Astrocyte of the hippocampus (primary cell): ENCODE measurements around the gene KCNK10.
A peak's percentile ranks its signal among the peaks of the same experiment; 100 is the strongest.

Experiments
- DNase-seq: peaks from one replicate; pipeline ENCODE4 v3.0.0; 2011; ENCODE audit warnings: low read depth, low spot score

Gene KCNK10

DNA sequence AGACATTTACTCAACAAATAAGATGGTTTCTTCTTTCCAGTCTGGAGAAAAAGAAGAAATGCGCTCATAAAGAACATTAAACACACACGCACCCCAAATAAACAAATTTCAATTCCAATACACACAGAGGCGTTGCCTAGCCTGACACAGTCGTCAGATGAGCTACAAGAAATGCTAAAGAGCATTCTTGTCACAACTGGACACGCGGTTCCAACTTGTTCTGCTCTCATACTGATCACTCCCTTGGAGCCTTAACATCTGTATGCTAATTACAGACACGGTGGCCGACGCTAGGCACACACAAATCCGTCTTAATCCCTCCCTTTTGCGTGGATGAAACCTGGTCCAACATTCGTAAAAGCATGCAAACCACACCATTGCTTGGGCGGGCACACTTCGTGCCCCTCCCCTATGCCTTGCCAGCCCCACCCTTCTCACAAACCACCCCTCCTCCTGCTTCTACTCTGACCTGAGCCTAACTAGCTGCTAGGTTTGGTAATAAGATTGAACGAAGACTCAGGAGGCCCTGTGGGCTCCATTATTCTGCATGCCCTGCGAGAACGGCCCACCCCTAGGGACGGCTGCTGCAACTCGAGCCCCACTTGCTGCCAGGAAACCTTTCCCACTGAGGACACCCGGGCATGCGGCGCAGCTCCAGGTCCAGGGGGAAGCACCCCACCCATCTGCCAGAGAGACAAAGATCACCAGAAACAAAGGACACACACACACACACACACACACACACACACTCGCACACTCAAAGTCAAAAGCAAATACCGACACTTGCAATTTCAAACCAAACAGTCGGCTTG, 1.2 kb downstream of the KCNK10 start:
- DNase-seq, result no peak

DNA sequence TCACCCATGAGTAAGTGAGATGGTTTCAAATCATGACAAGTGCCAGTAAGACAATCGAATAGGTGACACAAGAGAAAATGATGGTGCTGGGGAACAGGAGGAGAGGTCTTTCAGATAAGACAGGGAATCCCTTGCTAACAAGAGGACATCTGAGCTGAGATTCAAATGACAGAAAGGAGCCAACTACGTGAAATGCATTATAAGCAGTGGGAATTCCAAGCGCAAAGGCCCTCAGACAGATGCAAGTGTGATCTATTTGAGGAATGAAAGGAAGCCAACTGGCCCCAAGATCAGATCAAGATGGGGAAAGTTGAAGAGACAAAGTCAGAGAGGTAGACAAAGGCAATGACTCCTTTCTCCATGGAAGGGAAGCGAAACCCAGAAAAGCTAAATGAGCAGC, 4.7 kb downstream of the KCNK10 start:
- DNase-seq, result no peak

DNA sequence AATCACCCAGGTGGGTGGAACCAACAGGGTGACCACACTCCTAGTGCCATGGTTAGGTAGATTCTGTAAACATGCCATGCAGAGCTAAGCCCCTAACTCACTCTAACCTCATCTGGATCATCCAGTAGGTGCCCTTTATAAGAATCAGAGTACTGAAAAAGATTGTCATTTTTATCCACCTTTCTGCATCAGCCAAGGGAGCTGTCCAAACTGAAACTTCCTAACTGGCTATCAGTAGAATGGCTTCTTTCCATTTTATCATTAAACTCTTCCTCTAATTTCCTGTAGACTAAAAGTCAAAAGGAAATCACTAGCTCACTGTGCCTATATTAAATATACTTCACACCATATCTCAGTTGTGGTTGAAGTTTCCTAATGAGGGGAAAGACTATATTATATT, 6.5 kb downstream of the KCNK10 start:
- DNase-seq, result no peak

DNA sequence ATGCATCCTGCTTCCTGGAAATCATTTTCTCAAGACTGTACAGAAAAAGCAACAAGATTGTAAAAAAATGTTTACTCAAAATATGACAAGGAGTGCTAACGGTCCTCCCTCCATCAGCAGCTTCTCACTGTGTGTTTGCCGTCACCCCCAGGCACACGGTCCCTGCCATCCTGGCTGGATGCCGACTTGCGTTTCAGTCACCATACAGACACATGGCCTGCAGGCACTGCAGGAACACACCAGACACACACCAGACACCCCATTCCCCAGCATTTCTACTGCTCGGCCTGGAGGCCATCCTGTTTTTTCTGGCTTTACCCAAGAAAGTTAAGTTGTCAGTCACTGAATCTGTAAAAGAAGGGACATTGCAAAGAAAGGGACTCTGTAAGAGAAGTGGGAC, 10.8 kb downstream of the KCNK10 start:
- no peak for DNase-seq

DNA sequence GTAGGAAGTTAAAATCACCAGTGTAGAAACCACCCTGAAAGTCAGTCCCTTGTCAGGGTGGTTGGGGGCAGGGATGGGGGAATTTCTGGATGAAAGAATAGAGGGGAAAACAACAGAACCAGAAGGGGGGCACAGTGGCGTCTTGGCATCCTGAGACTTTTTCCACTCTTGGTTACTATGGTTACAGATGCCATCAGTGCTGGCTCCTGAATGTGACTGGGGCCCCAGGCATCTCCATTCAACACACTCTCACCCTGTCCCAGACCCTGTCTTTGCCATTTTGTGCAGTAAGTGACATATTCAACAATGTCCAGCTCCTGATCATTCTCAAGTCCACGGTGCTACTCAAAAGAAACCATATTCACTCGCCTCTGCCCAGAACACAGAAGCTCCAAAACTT, 11.3 kb downstream of the KCNK10 start:
- no peak for DNase-seq

DNA sequence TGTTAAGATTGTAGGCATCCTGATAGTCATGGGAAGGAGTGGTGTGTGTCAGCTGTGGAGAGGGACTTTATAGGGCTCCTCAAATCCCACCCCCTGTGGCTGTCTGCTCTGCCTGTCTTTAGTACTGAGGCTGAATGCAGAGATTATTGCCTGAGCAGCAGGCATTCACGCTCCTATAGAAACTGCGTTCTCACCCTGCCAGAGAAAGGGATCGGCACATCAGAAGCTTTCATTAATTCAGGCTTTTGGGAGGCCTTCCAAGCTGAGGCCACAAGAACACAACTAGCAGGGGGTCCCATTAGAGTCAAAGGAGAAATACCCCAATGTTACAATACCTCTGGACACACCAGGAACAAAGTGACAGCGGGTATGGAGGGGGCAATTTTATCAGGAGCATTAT, 12.6 kb downstream of the KCNK10 start:
- DNase-seq, result no peak

DNA sequence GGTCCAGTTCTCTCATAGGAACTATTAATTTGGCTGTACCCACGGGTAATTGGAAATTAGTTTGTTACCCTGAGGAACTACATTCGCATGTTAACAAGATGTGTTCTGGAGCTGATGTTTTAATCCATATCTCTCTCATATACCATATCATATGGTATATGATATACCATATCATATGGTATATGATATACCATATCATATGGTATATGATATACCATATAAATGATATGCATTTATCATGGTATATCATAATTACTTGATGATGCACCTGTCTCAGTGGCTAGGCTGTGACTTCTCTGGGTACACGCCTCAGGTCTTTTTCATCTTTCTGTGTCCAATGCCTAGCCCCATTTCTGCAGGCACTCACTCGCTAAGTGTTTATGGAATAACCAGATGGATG, 13.0 kb downstream of the KCNK10 start:
- DNase-seq, result no peak

DNA sequence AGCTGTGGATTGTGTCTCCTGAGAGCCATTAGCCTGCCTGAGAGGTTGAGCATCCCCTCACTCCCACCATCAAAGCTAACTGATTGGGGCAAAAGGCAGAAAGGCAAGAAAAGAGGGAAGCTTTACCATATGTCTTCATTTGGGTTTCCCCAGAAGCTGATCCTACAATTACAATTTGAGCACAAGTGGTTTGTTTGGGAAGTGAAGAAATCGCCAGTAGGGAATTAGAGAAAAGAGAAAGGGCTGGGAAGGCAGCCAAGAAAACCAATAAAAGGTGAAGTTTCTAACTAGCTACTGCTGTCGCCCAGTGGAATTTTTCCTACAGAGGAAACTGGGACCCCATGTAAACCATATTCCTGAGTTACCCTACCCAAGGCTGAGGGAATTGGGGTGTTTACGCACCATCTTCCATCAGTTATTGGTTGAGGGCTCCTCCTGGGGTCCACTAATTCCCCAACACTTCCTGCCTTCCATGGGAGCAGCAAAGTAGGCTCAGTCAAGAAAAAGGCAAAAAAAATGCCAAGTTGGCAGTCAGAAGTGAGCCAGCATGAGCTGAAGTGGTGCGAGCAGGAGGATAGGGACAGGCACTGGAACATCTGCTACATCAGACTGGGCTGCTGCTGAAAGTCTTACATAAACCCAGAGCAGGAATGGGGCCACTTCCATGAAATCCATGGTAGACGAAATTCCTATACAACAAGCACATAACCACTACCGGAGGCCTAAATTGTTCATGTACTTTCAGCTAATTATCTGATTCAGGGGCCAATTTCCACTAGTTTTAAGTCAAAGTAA, 17.3 kb downstream of the KCNK10 start:
- peak; percentile 14 for DNase-seq

DNA sequence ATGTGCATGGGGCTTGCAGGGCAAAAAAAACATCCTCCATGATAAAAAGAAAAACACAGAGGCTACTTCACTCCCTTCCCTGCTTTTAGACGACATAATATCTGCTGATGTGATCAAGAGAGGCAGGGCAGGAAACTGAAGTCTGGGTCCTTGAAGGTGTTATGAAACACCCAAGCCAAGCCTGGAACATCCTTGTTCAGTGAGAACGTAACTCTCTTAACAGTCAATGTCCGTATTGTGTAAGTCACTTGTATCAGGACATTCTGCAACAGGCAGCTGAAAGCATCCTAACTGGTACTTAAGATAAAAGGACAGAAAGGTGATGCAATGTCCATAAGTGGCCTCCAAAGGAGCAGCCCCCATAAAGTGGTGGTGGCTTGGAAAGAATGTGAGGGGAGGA, 20.0 kb downstream of the KCNK10 start:
- no peak for DNase-seq

DNA sequence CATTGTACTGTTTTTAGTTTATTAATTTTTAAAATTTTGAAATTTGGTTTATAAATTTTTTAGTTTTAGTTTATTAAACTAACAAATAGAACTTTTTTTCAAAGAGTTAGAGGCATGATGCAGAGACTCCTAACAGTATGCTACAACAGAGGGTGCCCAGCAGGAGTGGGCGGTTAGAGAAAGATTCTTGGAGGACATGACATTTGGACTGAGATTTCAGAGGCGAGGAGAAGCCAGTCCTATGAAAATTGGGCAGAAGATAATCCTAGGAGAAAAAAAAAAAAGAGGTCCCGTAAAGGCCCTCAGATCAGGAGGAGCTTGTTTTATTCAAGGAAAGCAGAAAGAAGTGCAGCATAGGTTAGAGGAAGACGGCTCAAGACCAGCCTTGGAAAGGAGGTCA, 21.7 kb downstream of the KCNK10 start:
- DNase-seq, result no peak

DNA sequence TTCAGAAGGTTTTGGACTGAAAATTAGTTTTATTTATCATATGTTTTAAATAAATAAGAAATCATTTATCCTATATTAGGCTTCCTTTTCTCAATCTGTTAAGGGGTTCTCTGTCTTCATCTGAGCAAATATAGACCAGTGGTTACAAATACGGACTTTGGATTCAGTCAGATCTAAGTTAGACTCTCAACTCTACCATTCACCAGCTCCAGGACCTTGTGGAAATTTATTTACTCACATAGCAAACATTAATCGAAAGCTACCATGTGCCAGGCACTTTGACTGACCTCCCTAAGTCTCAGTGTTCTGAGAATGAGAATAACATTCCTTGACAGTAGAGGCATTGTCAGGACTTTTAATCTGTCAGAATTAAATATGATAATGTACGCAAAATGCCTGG, 22.3 kb downstream of the KCNK10 start:
- DNase-seq, result no peak

DNA sequence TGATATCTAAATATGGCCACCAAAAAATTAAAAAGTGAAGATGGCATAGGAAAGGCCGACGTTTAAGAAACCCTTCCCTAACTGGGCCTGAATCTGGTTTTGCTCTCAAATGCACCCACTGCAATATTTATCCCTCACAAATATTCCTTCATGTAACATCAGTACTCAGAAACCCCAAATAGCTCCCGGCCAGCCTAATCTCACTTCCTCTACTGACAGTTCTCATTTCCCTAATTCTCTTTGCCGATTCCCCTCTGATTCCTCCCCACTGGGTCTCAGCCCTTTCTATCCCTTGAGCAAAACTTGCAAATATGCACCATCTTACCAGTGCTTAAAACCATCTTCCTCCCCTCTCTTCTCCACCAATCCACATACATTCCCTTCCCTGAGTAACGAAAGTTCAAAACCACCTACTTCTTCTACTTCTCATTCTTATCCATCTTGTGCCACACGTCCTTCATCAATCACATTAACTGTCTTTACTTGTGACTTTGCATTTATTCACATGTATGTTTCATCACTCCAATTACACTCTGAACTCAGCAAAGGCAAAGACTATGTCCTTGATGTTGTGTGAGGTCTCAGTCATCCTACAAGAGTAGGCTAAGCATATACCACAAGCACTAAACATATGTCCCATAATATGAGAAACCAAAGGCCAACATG, 23.1 kb downstream of the KCNK10 start:
- no peak for DNase-seq

DNA sequence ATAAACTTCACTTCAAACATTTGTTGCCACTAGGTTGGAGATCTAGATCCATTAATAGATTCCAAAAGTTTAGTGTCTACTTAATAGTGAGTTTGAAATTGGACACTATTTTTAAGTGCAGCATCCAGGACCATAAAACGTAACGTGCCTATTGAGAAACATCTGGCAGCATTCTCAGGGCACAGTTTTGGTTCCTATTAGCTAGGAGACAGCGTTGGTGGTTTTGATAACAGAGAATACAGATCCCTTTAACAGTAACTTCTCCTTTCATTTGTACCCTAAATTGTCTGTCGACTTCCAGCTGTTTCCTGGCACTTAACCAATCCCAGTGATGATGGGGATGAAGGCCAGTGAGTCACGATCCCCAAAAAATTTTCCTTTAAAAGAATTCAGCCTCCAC, 25.8 kb downstream of the KCNK10 start:
- no peak for DNase-seq

DNA sequence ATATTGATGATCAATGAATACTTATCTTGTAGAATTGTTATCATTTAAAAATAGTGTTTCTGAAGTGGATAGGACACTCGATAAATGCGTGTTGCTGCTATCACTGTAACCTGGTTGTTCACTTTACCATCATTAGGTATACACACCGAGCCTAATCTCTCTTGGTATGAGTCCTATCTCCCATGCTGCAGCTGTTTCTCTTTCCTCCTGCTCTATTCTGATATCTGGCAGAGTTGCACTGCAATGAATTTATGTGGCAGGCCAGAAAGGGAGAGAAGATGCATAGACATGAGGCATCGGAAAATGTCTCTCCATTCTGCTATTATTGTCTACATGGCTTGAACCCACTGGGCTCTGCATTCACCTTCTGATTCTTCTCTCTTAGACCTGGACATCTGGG, 26.7 kb downstream of the KCNK10 start:
- no peak for DNase-seq

DNA sequence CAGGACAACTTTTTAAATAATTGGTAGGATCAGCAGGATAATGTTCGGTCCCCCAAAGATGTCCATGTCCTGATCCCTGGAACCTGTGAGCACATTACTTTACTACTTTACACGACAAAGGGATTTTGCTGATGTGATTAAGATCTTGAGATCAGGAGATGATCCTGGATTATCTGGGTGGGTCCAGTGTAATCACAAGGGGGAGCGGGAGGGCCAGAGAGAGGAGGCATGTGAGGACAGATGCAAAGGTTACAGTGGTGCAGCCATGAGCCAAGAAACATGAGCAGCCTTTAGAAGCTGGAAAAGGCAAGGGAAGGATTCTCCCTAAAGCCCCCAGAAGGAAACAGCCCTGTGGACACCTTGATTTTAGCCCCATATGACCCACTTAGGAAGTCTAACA, 33.1 kb downstream of the KCNK10 start:
- no peak for DNase-seq

DNA sequence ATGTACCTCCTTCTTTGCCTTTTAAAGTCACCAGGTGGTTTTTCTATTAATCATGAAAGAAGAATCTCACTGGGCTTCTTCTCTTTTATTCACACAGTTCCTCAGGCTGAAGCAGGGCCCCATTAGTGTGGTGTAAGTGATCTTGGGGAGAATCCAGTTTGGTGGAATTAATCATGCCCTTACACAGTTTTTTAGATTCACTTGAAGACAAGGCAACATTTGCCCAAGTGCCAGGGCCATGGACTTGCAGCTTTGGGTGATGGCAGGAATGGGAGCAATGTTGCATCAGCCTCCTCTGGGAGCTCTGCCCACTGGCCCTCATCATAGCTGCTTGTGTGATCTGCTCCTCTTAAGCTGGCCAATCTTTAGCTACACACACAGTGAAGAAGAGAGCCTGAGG, 33.8 kb downstream of the KCNK10 start:
- DNase-seq, result peak; percentile 7

DNA sequence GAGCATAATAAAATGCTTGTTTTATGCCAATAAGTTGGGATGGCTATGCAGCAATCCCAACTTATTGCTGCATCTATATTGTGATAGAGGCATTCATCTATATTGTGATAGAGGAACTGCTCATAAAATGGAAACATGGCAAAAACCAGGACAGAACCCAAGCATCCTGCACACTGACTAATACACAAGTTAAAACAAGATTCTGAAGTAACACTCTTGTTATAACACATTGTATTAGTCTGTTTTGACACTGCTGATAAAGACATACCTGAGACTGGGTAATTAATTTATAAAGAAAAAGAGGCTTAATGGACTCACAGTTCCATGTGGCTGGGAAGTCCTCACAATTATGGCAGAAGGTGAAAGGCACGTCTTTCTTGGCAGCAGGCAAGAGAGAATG, 36.8 kb downstream of the KCNK10 start:
- no peak for DNase-seq

DNA sequence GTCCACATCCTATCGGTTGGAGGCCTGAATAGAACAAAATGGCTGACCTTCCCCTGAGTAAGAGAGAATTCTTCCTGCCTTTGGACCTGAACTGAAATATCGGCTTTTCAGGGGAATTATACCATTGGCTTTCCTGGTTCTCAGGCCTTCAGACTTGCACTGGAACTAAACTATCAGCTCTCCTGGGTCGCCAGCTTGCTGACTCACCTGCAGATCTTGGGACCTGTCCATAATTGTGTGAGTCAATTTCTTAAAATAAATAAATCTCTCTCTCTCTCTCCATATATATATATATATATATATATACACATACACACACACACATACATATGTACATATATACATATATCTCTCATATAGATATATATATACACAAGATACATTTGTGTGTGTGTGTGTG, 41.6 kb downstream of the KCNK10 start:
- no peak for DNase-seq

DNA sequence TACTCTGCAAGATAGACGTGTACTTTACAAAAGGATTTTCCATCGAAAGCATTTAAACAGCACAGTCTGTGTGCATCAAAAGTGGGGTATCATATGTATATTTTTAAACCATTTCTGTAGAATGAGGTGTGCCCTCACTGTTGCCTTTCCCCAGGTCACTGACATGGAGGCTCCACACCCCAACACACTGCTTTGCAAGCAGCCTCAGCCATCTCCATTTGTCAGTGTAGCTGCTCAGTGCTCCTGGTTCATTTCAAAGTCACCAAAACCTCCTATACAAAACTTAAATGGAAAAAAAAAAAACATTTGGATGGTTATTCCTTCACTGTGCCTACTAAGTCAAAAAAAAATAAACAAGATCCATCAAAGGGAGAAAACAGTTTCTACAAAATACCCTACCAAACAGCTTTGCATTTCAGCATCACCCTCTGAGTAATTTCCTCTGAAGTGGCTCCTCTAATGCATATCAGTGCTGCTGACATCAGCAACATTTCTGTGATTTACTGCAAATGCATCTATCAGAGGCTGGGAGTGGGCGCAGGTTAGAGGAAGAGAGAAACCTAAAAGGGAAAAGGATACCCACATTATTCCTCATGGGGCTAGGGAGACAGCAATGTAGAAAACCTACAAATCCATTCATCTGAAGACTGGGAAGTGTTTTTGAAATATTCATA, 46.0 kb downstream of the KCNK10 start:
- no peak for DNase-seq

DNA sequence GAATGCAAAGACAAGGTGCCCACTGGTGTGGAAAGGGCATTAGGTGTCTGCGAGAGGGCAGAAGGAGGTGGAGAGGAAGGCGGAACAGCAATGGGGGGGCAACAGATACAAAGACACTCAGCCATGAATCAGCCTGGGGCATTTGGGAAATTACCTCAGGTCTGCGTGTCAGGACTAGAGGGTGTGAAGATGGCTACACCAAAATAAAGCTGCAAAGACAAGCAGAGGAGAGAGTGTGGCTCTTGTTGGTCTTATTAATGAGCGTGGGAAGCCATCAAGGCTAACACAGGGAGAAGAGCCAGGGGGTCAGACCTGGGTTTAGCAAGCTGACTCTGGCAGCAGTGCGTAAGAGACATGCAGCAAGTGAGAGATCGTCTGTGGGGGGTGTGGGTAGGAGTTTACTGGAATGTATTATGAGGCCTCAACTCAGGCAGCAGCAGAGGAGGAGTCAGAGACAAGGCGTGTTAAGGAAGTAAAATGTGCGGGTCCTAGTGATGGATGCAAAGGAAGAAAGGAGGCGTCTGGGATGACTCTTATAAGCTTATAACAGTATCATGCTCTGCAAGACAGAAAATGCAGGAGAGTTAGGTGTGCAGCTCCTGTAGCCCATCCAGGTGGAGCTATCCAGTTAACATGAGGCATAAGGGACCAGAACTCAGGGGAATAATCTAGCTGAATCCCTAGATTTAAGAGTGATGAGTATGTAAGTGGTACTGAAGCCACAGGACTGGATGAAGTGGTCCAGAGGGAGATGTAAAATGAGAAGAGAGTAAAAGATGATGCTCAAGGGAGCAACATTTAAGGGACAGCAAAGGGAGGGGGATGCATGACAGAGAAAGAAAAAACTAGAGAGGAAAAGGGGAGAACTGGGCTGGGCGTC, 50.4 kb downstream of the KCNK10 start:
- no peak for DNase-seq

DNA sequence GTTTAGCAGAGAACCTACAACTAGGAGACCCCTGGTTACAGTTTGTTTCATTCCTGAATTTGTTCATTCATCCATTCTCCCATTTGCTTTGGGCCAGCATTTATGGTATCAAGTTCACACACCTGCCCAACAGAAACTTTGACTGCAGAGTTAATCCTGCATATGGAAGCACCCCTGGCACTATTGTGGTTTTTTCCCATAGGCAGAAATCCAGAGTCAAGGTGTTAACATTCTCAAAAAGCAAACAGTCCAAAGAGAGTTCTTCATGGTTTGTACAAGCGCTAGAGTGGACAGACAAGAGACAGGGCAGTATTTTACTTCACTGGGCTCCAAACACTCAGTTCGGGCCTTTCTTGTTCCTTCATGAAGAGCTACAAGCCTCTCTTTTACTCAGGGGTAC, 51.9 kb downstream of the KCNK10 start:
- no peak for DNase-seq
